GM21576 (cell line): Measurements from ENCODE around the gene TMEM127.
"Not testable (repeated sequence)": the region's sequence is repeated elsewhere in the genome, so short reads cannot be mapped to it uniquely, and the experiment has no call there.

Experiments used
- ATAC-seq: cut with Tn5 transposase; IDR thresholded peaks from one replicate; pipeline ENCODE4 v1.9.1; 2021; ENCODE audit warnings: mild to moderate bottlenecking, moderate library complexity; ENCODE audit not compliant: unreplicated experiment

Gene TMEM127

DNA sequence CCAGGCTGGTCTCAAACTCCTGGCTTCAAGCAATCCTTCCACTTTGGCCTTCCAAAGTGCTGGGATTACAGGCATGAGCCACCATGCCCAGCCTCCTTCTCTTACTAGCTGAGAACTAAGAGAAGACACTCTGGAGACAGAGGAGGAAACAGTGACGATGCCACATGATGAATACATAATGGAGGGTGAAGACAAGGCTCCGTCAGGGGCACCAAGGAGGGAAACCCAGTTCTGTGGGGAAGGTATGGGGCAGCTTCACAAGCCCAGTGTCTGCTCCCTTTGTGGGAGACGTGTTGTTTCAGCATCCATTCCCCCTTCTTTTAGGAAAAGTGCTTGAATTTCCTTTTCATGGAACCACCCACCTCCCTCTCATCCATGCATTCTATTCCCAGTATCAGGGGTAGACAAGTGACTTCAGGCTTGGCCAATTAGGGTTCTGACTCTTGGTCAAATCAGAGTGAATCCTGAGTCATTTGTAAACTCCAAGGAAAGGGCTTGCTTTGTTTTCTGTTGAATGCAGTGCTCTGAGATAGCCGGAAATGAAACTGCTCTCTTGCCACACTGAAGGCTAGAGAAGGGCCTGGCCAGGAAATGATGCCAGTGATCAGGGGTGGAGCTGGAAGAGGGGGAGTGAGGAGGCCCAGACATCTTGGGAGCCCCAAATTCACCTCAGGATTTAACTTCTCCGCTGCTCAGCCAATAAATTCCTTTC is 23.7 kb downstream of the TMEM127 start:
- peak; percentile 85 for ATAC-seq

DNA sequence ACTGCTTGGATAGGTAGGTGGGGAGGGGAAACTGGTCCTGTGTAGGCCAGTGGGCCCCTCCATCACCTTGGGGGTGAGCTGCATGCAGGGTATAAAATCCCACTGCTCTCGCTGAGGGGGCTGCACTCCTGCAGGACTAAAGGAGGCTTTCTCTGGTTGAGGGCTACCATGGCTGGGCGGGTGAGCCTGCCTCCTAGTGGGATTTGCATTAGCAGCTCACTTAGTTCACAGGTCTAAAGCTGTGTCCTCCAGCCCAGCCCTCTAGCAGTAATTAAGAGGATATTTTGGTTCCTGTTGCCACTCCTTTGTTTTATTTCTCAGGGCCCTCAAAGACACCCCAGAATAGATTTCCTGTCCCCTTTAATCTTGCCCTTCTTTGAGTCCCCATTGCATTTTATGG is 24.6 kb downstream of the TMEM127 start:
- no peak for ATAC-seq

DNA sequence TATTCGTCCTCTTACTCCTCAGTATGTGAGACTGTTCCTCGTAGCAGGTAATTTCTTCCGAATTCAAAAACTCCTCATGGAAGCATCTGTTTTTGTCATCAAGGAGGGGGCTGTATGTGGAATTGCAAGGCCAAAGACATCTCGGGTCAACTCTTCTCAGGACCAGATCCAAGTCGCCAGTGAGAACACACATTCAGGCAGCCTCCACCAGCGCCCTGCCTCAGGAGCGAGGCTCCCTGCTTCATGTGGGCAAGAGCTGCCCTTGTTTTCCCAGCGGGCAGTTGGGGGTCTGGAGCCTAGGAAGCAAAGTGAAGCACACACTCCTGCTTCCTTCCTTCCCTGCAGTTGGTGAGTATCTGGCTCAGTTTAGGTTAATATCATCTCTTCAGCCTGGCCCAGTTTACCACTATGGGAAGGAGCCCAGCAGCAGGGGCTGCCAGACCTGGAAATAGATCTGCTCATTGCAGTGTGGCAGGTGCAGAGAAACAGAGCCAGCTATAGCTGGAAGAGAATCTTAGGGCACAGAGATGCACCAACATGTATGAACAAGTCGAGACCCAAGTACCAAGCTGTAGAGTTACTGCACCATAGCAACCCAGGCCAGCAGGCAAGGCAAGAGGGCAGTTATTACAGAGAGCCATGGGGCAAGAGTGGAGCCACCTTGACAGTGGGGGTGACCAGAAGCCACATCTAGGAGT is 25.3 kb downstream of the TMEM127 start:
- no peak for ATAC-seq

DNA sequence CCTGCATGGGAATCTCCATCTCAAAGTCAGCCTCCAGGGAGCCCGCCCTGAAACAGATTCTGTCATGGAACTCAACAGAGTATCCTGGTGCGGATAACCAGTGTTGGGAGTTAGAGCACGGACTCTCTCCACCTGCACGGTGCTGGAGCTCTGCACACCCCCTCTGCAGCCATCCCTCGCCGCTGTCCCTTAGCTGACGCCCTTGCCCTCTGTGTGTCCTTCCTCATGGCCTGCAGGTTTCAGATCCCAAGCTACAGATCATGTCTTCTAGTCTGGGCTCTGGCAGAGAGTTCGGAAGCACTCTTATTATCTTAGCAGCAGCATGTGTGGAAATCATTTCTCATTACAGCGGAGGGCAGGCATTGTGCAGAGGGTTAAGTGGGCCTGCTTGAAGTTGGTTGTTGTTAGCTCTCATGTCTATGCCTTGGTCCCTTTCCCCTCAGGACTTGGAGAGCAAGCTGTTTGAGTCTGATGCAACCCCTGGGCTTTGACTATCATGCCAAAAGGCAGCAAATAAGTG is 26.0 kb downstream of the TMEM127 start:
- ATAC-seq = no peak

DNA sequence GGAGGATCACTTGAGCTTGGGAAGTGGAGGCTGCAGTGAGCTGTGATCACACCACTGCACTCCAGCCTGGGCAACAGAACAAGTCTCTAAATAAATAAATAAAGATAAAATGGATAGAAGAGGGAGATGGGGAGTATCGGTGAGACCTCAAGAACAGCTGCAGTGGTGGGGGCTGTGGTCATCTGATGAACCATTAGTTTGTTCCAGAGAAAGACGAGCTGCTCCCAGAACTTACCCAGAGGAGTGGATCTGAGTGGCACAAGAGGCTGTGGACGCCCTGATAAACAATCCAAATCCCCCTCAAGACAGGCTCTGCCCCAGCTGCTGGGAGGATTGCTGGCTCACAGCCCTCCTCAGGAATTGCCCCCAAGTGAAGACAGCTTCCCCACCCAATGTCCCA is 26.7 kb downstream of the TMEM127 start:
- ATAC-seq = no peak

DNA sequence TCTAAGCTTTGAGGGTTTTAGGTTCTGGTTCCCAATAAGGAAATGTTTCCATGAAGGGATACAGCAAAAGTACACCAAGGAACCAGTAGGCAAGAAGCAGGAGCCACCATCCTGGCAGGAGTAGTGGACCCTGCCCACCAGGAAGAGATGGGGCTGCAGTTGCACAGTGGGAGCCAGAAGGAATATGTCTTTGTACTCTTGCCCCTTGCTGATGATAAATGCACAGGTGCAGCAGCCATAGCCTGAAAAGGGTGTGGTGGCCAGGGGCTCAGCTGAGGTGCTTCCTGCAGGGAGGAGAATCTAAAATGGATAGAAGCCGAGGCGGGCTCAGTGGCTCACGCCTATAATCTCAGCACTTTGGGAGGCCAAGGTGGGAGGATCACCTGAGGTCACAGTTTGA is 27.5 kb downstream of the TMEM127 start:
- no peak for ATAC-seq

DNA sequence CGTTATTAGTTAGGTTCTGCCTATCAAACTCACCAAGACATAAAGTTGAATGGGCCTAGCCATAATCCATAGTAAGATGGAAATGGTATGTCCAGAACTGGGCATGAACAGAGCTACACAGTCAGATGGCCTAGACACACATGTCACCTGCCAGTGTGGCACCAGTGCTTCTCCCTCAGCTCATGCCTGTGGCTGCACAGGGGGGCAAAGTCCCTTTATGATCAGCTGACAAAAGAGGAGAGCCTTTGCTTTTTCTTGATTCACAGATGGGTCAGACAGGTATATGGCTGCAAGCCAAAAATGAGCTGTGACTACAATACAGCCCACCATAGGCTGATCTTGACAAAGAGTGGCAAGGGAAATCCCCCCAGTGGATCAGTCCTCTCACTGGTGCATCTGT is 28.9 kb downstream of the TMEM127 start:
- no peak for ATAC-seq

DNA sequence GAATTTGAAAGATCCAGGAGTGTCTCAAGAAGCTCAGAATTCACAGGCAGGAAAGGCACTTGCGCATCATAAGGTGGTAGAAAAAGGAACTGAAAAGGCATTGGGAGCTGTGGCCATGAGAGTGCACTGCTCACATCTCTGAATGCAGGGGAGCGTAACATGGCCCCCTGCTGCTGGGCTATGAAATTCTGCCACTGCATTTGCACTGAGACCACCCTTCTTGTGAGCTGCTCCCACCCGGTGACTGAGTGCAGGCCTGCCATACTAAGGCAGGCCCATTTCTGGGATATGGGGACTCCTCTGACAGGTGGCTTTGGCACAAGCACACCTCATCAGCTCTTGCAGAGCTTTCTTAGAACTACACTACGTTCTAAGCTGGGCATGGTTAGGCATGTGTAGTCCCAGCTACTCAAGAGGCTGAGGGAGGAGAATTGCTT is 31.9 kb downstream of the TMEM127 start:
- ATAC-seq = peak; percentile 94

DNA sequence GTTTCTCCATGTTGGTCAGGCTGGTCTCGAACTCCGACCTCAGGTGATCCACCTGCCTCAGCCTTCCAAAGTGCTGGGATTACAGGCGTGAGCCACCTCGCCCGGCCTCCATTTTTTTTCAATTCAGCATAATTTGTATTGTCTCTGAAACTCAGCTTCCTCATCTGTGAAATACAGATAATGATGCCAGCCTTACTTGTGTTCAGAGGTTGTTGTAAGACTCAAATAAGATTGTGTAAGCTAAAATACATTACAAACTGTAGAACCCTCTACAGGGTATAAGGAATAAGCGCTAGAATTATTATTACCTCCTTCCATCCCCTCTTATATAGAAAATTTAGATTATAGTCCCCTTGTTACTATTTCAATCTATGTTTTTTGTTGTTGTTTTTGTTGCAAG is 32.4 kb downstream of the TMEM127 start:
- ATAC-seq = no peak

DNA sequence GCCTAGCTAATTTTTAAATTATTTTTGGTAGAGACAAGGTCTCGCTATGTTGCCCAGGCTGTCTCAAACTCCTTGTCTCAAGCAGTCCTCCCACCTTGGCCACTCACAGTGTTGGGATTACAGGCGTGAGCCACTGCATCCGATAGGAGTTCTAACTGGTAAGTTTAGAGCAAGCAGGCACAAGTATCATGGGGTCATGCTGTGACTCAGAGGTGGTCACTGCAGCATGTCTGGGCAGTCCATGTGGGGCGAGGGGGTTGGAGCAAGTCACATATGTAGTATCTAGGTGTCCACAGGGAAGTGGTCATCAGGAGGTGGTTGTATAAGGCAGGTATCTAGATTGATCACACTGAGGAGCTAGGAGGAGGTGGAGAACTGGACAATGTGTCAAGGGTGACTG is 34.5 kb downstream of the TMEM127 start:
- no peak for ATAC-seq

DNA sequence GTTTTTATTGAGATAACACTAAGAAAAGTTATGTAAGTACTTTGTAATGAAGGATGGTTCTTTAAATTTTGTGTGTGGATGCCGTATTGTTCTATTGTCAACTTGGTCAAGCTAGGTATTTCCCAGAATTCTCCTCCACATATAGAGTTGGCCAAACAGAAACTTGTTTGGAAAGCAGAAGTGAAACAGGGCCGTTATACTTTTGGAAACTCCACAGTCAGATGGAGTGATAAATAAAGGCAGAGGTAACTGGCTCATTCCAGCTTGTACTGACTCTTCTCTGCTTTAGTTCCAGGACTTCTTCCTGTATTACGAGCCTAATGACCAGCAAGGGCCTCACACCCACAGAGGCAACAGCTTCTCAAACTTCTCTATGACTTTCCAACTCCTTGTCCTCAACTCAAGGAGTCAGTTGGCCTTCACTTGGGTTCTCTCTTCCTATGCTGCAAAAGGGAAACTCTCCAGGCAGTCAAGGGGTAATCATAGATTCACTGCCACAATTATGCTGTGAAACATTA is 40.7 kb downstream of the TMEM127 start:
- ATAC-seq = peak; percentile 80

DNA sequence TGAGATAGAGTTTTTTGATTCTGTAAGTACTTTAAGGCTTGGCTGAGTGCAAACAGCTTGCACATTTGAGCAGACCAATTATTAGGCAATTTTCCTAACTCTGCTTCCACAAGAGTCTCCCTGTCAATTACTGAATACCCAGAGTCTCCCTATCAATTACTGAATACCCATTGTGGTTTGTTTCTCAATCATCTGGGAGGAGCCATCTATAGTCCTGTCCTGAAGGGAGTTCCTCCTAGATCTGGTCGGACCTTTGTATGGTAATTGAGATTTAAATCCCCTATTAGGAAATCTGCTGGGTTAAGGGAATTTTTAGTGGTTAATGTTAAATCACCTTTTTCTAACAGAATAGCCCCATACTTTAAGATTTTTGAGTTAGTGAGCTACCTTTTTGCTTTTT is 44.7 kb downstream of the TMEM127 start:
- not testable (repeated sequence) for ATAC-seq

DNA sequence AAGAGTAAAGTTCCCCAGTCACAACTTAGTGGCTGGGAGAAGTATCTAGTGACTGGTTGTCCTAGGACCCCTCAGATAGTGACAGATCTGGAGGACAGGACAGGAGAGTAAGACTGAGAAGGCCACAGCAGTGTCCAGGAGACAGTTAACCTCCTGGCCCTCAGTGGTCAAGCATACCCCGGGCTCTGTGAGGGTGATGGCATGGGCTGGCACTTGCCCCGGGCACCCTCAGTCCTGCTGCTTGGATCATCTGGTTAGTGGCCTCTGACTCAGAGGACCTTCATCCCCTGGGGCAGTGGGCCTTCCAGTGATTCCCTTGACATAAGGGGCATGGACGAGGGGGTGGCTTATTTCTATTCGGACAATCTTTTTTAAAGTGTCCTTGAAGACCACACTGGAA is 45.8 kb downstream of the TMEM127 start:
- not testable (repeated sequence) for ATAC-seq

DNA sequence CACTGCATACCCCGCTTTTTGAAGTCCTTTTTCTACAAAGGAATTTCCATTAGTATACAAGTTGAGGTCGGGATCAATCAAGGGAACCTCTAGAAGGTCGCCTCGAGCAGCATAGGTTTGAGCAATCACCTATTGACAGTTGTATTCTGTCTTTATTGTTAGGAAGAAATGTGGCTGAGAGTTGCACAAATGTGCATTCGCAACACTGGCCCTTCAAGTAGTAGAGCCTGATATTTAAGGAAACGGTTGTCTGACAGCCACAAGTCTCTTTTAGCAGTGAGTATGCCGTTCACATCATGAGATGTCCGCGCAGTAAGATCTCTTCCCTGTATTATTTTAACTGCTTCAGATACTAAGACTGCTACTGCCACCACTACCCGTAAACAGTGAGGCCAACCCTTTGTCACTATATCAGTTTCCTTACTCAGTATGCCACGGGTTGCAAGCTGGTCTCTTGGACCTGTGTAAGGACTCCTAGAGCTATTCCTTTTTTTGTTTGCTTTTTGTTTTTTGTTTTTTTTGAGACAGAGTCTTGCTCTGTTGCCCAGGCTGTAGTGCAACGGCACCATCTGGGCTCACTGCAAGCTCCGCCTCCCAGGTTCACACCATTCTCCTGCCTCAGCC is 47.2 kb downstream of the TMEM127 start:
- ATAC-seq = no peak

DNA sequence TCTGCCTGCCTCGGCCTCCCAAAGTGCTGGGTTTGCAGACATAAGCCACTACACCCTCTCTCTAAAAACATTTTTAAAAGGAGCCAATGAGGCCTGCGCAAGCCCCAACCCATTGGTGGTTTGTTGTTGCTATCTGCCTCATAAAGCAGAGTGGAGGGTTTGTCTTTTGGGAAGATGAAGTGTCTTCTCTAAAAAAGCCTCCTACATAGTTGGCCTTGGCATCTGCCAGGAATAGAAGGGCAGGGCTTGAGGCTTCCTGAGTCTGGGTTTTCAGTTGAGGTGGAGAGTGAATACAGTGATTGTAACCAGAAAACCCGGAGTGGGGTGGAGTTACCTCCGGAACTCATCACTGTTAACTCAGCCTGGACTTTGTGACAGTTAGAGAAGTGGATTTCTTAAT is 51.2 kb downstream of the TMEM127 start:
- ATAC-seq = no peak

DNA sequence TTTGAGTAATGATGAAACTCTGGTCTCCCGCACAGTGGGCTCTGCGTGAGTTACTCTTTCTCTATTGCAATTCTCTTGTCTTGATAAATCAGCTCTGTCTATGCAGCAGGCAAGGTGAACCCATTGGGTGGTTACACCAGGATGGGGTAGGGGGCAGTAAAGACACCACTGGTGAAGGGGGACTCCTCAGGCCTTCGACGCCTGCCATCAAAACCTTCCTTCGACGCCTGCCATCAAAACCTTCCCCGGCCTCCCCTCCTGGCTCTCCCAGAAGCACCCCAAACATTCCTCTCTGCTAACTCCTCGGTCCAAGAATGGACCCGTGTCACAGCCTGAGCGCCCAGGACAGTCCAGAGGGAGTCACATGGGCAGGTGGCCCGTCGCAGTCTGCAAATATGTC is 52.4 kb downstream of the TMEM127 start:
- ATAC-seq = no peak

DNA sequence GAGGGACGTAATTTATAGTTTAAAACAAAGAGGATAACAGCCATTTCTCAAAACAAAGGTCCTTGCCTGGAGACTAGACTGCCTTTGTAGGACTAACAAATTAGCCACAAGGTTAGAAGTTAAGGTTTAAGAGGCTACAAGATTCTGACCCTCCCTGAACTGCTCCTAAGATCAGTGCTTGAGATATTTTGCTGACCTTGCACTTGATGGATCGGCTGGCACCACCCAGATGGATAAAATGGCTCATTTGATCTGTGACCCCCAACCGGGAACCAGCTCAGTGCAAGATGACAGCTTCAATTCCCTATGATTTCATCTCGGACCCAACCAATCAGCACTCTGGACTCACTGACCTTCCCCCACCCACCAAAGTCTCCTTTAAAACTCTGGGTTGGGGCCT is 53.5 kb downstream of the TMEM127 start:
- no peak for ATAC-seq

DNA sequence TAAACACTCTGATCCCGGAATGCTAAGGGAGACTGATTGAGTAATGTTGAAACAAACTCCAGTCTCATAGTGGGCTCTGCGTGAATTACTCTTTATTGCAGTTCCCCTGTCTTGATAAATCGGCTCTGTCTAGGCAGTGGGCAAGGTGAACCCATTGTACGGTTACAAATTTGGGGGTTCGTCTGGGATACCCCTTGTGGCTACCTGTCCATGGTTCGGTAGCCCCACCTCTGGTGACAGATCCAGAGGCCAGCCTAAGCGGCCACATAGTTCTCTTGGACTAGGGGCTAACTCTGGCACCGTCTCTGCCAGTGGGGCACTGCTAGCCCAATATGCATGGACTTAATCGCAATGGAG is 56.1 kb downstream of the TMEM127 start:
- ATAC-seq = no peak

DNA sequence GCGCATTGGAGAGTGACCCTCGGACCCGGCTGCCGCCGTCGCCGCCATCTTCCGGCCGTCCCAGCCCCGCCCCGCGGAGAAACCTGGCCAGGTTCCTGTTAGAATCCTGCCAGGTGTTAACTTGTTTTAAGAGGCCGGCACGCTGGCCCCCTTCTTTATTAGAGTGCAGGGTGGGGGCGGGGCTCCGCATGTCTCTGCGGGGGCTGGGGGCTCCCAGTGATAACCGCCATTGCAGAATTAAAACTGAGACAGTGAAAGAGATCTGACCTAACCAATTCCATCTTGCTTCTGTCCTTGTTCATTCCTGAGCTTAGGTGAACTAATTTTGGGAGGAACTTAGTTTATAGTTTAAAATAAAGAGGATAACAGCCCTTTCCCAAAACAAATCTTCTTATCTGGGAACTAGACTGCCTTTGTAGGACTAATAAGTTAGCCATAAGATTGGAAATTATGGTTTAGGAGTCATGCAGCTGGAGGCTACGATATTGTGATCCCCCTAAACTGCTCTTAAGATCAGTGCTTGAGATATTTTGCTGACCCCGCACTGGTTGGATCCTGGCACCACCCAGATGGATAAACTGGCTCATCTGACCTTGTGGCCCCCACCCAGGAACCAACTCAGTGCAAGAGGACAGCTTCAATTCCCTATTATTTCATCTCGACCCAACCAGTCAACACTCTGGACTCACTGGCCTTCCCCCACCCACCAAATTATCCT is 56.6 kb downstream of the TMEM127 start:
- ATAC-seq = no peak

DNA sequence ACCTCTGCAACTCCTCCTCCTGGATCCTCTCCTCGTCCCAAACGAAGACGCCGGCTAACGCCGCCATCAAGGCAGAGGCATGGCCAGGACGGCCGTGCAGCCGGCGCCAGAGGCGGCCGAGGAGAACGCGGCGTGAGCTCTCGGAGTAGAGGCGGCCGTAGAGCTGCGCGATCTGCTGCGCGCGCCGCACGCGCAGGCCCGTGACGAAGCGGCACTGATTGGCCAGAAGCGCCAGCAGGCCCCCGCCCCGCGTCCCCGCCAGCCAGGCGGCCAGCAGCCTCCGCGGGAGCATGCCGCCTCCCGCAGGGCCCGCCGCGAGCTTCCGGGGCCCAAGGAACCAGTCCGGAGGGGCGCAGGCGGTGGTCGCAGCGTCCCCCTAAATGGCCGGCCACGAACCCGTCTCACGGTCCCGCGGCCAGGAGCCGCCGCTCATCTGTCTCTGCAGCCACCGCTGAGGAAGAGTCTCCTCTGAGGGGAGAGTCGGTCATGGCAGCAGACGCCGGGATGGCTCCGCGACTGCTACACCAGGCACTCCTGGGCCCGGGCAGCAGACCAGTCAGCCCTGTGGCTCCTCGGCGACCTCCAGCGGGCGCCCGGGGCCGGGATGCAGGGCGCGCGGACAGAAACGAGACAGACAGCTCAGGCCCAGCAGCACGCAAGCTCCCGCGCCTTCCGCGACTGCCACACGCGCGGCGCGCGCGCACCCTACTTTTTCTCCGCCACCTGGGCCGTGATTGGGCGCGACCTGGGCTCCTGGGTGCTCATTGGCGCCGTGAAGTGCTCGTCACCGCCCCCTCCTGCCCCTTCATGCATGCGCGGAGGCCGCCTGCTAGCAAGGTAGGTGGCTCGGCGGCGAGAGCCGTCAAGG is 57.4 kb downstream of the TMEM127 start, which contains the start of gene STARD7:
Gene STARD7, minus strand, starts transcription at position 685 of the 868 bp plus-strand sequence. Its CDS starts 393 bp downstream, at position 292.
- ATAC-seq = peak; percentile 84
